GM23248 (cell line): ENCODE measurements around the gene SPINK6.

ENCODE experiments used
- EZH2 ChIP-seq: fragments of 200-600 bp; sonication (generic); IDR thresholded peaks from 2 replicates; pipeline ENCODE4 v1.6.1; 2018; ENCODE audit warnings: antibody characterized with exemption, mild to moderate bottlenecking; ENCODE audit not compliant: insufficient read depth, poor library complexity, severe bottlenecking
- EZH2phosphoT487 ChIP-seq: fragments of 200-600 bp; sonication (generic); IDR thresholded peaks from 2 replicates; pipeline ENCODE4 v1.6.1; 2018; ENCODE audit warnings: antibody characterized with exemption, moderate library complexity, mild to moderate bottlenecking, low read depth; ENCODE audit not compliant: insufficient read depth

DNA sequence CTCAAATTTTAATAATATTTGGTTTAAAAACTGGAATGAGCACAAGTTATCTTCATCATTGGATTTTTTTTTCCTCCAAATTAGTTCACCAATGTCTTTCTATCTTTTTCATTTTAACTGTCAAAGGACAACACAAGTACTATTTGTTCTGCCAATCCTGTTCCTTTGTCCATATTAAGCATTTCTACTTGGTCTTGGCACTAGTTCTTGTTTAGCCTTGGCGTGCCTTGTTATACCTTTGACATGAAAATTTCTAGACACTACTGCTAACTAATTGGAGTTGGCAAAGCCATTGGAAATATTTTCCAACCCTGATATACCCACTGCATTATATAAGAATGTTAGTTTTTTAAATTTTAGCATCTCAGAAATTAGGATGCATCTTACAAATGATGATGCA lies 3.8 kb downstream of the SPINK6 start:
- TF ChIP-seq EZH2 (no peak), EZH2phosphoT487 (no peak)
